ENCODE results near the gene RB1.

DNA sequence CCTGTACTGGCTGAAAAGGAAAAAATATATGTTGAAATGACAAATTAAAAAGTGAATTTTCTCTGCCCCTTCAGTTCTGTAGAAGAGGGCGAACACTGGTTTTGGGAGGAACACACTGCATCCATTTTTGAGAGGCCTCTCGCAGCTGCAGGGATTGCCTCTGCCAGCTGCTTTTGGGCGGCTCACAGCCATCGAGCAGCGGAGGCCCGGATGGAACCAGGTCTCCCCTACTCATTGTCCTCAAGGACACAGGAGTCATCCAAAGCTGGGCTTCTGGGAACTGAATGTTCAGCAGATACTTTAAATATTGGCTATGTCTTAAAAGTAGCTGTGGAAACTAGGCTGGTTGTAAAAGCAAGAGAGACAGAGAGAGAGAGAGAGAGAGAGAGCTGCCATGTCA lies 212.2 kb downstream of the RB1 start:
- TF ChIP-seq, protein P1, sequence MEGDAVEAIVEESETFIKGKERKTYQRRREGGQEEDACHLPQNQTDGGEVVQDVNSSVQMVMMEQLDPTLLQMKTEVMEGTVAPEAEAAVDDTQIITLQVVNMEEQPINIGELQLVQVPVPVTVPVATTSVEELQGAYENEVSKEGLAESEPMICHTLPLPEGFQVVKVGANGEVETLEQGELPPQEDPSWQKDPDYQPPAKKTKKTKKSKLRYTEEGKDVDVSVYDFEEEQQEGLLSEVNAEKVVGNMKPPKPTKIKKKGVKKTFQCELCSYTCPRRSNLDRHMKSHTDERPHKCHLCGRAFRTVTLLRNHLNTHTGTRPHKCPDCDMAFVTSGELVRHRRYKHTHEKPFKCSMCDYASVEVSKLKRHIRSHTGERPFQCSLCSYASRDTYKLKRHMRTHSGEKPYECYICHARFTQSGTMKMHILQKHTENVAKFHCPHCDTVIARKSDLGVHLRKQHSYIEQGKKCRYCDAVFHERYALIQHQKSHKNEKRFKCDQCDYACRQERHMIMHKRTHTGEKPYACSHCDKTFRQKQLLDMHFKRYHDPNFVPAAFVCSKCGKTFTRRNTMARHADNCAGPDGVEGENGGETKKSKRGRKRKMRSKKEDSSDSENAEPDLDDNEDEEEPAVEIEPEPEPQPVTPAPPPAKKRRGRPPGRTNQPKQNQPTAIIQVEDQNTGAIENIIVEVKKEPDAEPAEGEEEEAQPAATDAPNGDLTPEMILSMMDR (IDR thresholded peaks at IDR 0.05), result no peak
- TF ChIP-seq ZNF232 (CRISPR knock-in tag; IDR thresholded peaks at IDR 0.05), result no peak
- no peak for TF ChIP-seq USF2 (CRISPR knock-in tag; IDR thresholded peaks at IDR 0.05)
